GM12872 (cell line): ENCODE measurements around the gene XBP1.

Experiments used
- TF ChIP-seq, protein P1 (sequence below): IDR thresholded peaks from 3 replicates; pipeline ENCODE4 v1.5.1; 2011; ENCODE audit warnings: low read depth, mild to moderate bottlenecking, low read length, moderate library complexity; ENCODE audit not compliant: insufficient read depth

The XBP1 gene

DNA sequence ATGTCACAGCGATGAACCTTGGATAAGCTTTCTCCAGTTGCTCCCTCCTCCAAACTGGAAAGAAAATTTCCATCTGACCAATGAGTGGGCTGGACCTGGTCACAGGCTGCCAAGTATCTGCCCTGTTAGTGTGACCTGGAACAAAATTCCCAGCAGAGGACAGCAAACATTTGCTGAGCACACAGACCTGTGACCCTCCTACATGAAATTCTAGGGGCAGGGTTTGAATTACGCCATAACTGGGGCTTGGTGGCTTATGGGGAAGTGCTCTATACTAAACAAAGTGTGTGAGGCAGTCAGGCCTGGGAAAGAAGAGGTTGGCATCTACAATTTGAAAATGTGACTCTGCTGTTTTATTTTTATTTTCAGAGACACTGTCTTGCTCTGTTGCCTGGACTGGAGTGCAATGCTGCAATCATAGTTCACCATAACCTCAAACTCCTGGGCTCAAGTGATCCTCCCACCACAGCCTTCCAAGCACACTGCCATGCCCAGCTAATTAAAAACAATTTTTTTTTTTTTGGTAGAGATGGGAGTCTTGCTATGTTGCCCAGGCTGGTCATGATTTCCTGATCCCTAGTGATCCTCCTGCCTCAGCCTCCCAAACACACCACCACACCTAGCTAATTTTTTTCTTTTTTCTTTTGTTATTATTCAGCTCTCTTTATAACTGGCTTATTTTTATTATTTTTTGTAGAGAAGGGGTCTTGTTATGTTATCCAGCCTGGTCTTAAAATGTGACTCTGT is 13.6 kb upstream of the XBP1 start:
- TF ChIP-seq, protein P1, sequence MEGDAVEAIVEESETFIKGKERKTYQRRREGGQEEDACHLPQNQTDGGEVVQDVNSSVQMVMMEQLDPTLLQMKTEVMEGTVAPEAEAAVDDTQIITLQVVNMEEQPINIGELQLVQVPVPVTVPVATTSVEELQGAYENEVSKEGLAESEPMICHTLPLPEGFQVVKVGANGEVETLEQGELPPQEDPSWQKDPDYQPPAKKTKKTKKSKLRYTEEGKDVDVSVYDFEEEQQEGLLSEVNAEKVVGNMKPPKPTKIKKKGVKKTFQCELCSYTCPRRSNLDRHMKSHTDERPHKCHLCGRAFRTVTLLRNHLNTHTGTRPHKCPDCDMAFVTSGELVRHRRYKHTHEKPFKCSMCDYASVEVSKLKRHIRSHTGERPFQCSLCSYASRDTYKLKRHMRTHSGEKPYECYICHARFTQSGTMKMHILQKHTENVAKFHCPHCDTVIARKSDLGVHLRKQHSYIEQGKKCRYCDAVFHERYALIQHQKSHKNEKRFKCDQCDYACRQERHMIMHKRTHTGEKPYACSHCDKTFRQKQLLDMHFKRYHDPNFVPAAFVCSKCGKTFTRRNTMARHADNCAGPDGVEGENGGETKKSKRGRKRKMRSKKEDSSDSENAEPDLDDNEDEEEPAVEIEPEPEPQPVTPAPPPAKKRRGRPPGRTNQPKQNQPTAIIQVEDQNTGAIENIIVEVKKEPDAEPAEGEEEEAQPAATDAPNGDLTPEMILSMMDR = no peak

DNA sequence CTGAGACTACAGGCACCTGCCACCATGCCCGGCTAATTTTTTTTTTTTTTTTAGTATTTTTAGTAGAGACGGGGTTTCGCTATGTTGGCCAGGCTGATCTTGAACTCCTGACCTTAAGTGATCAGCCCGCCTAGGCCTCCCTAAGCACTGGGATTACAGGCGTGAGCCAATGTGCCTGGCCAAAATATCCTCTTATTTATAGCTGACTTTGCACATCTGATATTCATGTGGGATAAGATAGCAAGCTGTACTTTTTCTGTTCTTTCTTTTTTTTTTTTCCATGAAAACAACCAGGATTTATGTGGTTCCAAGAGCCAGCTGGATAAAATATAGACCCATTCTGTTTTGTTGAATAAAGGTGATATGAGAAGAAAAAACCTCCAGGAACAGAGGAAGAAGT is 12.1 kb upstream of the XBP1 start:
- TF ChIP-seq, protein P1 = no peak

DNA sequence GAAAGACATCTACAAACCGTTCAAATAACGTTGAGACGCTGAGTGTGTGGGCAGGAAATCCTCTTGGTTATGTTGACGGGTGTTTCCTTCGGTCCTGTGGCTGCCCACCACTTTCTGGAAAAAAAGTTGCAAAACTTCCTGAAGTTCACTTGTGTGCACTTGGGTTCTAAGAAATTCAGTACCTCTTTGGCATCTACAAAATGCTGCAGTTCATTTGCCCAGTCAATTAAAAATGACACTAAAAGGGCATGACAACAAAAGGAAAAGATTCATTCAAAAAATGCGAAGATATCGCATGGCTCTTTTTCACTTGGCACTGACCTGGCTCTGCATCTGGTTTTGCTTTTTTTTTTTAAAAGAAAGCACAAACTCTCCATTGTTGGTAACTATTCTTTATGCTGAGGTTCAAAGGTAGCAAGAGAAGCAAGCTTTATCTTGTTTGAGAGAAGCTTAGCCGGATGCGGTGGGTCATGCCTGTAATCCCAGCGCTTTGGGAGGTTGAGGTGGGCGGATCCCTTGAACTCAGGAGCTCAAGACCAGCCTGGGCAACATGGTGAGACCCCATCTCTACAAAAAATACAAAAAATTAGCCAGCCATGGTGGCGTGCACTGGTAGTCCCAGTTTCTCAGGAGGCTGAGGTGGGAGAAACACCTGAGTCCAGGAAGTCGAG is 10.6 kb upstream of the XBP1 start:
- TF ChIP-seq, protein P1 = no peak

DNA sequence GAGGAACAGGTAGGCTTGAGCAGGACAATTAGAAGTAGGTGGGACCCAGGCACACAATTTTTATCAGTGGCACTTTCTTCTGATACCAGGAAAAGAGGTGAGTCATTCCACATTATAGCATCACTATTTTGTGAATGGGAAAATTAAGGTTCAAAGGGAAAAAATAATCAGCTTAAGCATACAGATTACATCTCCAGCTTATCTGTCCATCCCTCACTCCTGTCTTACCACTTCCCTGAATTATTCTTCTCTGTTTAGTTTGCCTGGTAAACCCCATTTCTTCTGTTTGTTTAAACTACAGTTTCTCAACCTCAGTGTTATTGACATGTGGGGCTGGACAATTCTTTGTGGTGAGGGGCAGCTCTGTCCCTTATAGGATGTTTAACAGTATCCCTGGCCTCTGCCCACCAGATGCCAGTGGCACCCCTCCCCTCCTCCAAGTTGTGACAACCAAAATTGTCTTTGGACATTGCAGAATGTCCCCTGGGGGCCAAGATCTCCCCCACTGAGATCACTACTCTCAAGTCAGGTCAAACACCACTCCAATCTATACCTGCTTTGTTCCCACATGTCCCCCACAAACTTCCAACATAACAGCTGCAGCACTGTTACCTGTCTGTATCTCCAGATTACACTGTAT is 8.5 kb upstream of the XBP1 start:
- TF ChIP-seq, protein P1 = no peak

DNA sequence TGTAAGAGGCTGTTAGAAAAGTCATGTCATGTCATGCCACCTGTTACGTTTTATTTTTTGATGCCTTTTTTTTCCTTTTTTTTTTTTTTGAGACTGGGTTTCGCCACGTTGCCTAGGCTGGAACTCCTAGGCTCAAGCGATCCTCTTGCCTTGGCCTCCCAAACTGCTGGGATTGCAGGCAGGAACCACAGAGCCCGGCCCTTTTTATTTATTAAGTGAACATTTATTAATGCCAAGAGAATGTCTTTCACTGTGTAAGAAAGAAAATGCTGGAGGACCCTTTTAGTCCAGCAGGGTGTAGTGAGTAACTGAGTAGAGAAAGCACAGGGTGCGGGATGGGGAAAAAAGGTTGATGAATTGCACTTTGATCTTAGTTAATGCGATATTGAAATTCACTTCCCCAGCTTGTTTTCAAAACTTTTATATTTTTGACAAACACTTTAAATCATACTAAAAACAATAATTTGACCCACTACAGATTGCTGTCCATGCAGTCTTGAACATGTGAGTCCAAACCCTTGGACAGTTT is 2.3 kb upstream of the XBP1 start:
- TF ChIP-seq, protein P1 = 0 out of 3 replicates have a peak, but pooled peaks have one; percentile 21

DNA sequence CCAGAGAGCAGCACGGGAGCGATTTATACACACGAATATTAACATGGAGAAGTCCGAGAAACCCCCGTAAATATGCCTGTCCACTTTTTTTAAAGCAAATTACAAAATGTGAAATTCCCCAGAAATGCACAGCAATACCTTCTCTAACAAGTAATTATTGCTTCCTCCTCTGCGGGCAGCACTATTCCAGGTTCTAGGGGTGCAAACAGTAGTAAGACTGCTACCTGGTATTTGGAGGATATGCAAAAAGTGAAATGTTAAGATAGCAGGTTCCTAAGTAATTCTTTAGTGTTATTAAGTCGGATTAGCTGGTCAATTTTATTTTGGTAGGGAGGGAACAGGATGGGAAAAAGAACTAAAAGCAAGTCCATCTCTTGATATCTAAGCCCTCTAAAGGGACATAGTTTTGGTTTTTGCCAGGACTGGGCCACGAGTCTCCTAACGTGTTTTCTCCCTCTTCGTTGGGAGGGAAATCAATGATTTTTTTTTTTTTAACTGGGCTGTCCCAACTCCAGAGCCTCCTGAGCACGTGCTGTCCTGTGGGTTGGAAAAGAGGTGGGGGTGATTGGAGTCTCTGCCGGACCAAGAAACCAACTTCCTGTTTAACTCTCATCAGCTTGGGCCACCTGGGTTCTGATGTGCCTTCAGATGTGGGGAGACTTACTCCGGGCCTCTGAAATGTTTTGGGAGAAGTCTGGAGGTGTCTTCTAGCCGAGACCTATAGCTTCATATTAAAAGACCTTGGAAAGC is 1.7 kb upstream of the XBP1 start:
- TF ChIP-seq, protein P1 = no peak
